Gastrocnemius medialis (tissue), 4 donors: Measurements from ENCODE around the gene DDX10. TPM values are rescaled to one million over a fixed set of nuclear protein-coding genes. Genes with fewer than 3 reads are reported as not detected.
"Not testable (repeated sequence)": the region's sequence is repeated elsewhere in the genome, so short reads cannot be mapped to it uniquely, and the experiment has no call there.

Experiments used
- ATAC-seq, 2 donors: fragments of 150-250 bp; one replicate each; pipeline ENCODE4 v1.9.1; 2016
- DNase-seq, 2 donors: peaks; one replicate each; pipeline ENCODE4 v3.0.0-alpha.2; 2019
- H3K27ac ChIP-seq, 4 donors: fragments of 200-600 bp; sonication (generic); 1 replicate in 1 of 4; 2 replicates in 3 of 4; pipeline ENCODE4 v1.5.1; 2016 to 2018; ENCODE audit warnings: mild to moderate bottlenecking in 2 of 4, moderate library complexity in 1 of 4
- H3K27me3 ChIP-seq, 3 donors: fragments of 200-600 bp; sonication (generic) in 2 of 3; 1 replicate in 1 of 3; 2 replicates in 2 of 3; pipeline versions ENCODE4 v1.5.1 to v1.6.0; 2016 to 2019; ENCODE audit warnings: mild to moderate bottlenecking in 1 of 3, moderate library complexity in 1 of 3
- H3K36me3 ChIP-seq, 2 donors: fragments of 200-600 bp; sonication (generic) in 1 of 2; one replicate each; pipeline ENCODE4 v1.5.1; 2017 to 2018
- H3K4me1 ChIP-seq, 2 donors: fragments of 200-600 bp; sonication (generic) in 1 of 2; one replicate each; pipeline ENCODE4 v1.5.1; 2016 to 2017; ENCODE audit warnings: mild to moderate bottlenecking in 2 of 2
- H3K4me3 ChIP-seq, 4 donors: fragments of 200-600 bp; sonication (generic) in 3 of 4; 1 replicate in 1 of 4; 2 replicates in 3 of 4; pipeline ENCODE4 v1.5.1; 2016 to 2019; ENCODE audit warnings: mild to moderate bottlenecking in 2 of 4
- H3K9me3 ChIP-seq, 3 donors: fragments of 200-600 bp; sonication (generic) in 2 of 3; 1 replicate in 1 of 3; 2 replicates in 2 of 3; pipeline ENCODE4 v1.5.1; 2016 to 2019
- CTCF ChIP-seq, 5 experiments: fragments of 450-650 bp in 3 of 5; fragments of 200-600 bp in 2 of 5; sonication (generic) in 2 of 5; IDR thresholded peaks in 4 of 5; conservative IDR thresholded peaks in 1 of 5; 1 replicate in 4 of 5; 2 replicates in 1 of 5; pipeline ENCODE4 v1.5.1; 2016 to 2019; ENCODE audit warnings: antibody characterized with exemption in 5 of 5, mild to moderate bottlenecking in 3 of 5, moderate library complexity in 3 of 5
- POLR2A ChIP-seq, 2 donors: fragments of 450-650 bp; IDR thresholded peaks; one replicate each; pipeline ENCODE4 v1.6.1; 2017; ENCODE audit warnings: antibody characterized with exemption in 2 of 2, mild to moderate bottlenecking in 2 of 2, moderate library complexity in 2 of 2
- in situ Hi-C, 4 donors: fragments of 200-750 bp; cut with MboI; loops; one replicate each; pipeline versions ENCODE4 v1.15.0 to v1.8.0; 2017; ENCODE audit warnings: low sequenced_read_pairs in 4 of 4
- intact Hi-C: fragments of 100-400 bp; cut with DNase I; formaldehyde crosslinking; loops from one replicate; pipeline ENCODE4 v1.15.1; 2023; ENCODE audit warnings: low total_unique reads
- total RNA-seq, 4 donors: library from RNA; depleted of rRNA; stranded (reverse); fragments of >200 nt; gene quantifications; one replicate each; pipeline versions ENCODE4 v1.1.0 to v1.2.3, GENCODE V29; 2016

Gene DDX10
- total RNA-seq, 4 donors from 2014 or later = 5.0 to 15.0 (median 10.5) TPM

- intact Hi-C loops = no loop called here
- Histone ChIP-seq H3K27ac (no peak overlapping the region), H3K9me3 (no peaks in the 10 kb centered on the region), H3K27me3 (no peaks in the 10 kb centered on the region), H3K36me3 (no peaks in the 10 kb centered on the region), H3K4me3 (no peak overlapping the region), H3K4me1 (peaks cover 0 to 9% of the 10 kb centered on the region in 2 donors)
- ATAC-seq (no peak), DNase-seq (no peak)
- in situ Hi-C loops = no loop called here
- TF ChIP-seq CTCF (IDR thresholded peaks at IDR 0.05 in 4 of 5, conservative IDR thresholded peaks at IDR 0.05 in 1 of 5) (no peak), POLR2A (IDR thresholded peaks at IDR 0.05) (no peak)
These were observed 67.5 kb downstream of the DDX10 start for GRCh38 chr11:108732395-108732794.

DNA sequence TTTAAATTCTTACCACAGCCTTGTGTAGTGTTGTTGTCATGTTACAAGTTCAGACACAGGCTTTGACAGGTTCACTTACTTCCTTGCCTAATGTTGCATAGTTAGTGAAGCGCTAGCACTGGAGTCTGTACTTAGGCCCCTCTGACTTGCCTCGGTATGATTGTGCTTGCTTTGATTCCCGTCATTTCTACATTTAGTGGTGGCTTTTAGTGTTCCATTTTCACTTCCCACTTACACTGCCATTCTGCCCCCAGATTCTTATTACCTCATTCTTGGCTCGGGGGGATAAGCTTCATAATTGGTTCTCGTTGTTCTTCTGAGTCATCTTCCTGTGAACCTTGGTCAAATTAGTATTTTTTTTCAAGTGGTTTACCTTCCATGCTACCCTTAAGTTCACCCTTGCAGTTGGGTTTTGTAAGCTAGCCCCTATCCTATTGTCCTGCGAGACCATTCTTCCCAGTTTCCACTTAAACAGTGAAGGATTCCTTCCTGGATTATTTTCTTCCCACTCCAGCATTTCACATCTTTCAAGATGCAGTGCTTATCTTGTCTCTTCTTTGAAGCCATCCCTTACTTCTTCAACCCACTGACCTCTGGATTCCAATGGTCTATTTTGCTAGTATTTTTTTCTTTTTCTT lies 68.7 kb downstream of the DDX10 start:
- no peaks in the 10 kb centered on the region for H3K9me3 ChIP-seq
- in situ Hi-C loops = no loop called here
- intact Hi-C loops = no loop called here
- DNase-seq (no peak), ATAC-seq (no peak)
- H3K27ac ChIP-seq = no peak overlapping the region
- TF ChIP-seq POLR2A (IDR thresholded peaks at IDR 0.05) (no peak), CTCF (IDR thresholded peaks at IDR 0.05 in 4 of 5, conservative IDR thresholded peaks at IDR 0.05 in 1 of 5) (no peak)
- H3K4me1 ChIP-seq = peaks cover 0 to 9% of the 10 kb centered on the region in 2 donors
- H3K27me3 ChIP-seq = no peaks in the 10 kb centered on the region
- no peaks in the 10 kb centered on the region for H3K36me3 ChIP-seq
- H3K4me3 ChIP-seq = no peak overlapping the region

GRCh38 chr11:108734283-108734682 lies 69.4 kb downstream of the DDX10 start:
- no peak for DNase-seq

DNA sequence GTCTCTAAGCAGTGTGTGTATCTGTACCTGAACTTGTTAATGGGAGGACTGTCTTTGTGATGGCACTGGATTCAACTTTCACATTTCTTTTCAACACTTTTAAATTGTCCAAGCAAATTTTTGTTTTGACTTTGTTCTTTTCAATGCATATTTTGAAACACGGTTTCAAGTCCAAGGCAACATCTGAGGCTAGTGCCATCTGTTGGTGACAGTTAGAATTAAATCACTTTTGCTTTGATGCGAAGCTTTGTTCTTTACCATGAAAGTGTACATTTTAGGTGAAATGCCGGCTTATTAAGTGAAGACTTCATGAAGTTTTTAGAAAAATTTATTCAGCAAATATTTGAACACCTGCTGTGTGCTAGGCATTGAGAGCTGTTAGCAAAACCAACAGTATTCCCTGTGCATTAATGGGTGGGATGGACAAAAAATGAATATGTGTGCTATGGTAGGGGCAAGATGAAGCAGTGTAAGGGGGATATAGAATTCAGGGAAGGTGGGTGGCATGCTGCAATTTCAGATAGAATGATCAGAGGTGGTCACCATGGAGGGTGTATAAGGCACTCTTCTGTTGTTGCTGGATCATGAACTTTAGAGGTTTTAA lies 70.2 kb downstream of the DDX10 start:
- Histone ChIP-seq H3K4me3 (no peak overlapping the region), H3K36me3 (no peaks in the 10 kb centered on the region), H3K4me1 (peaks cover 0 to 9% of the 10 kb centered on the region in 2 donors), H3K9me3 (no peaks in the 10 kb centered on the region), H3K27ac (no peak overlapping the region), H3K27me3 (no peaks in the 10 kb centered on the region)
- peak in 2 of 5 experiments; percentile 13 to 39 for TF ChIP-seq CTCF (IDR thresholded peaks at IDR 0.05 in 4 of 5, conservative IDR thresholded peaks at IDR 0.05 in 1 of 5)
- no peak for TF ChIP-seq POLR2A (IDR thresholded peaks at IDR 0.05)
- DNase-seq (no peak), ATAC-seq (no peak)
- intact Hi-C loops = no loop called here
- in situ Hi-C loops = no loop called here

More at GRCh38 chr11:108734283-108734682, 69.4 kb downstream of the DDX10 start:
- ATAC-seq = no peak
- H3K9me3 ChIP-seq = no peaks in the 10 kb centered on the region
- TF ChIP-seq POLR2A (IDR thresholded peaks at IDR 0.05) (no peak), CTCF (IDR thresholded peaks at IDR 0.05 in 4 of 5, conservative IDR thresholded peaks at IDR 0.05 in 1 of 5) (no peak)
- intact Hi-C loops (no loop called here), in situ Hi-C loops (no loop called here)
- H3K27me3 ChIP-seq = no peaks in the 10 kb centered on the region
- no peak overlapping the region for H3K4me3 ChIP-seq
- H3K27ac ChIP-seq = no peak overlapping the region
- H3K4me1 ChIP-seq = peaks cover 0 to 9% of the 10 kb centered on the region in 2 donors
- no peaks in the 10 kb centered on the region for H3K36me3 ChIP-seq

GRCh38 chr11:108740132-108740531 lies 75.3 kb downstream of the DDX10 start:
- H3K36me3 ChIP-seq, H3K9me3 ChIP-seq, H3K27me3 ChIP-seq, intact Hi-C loops, H3K4me3 ChIP-seq, H3K4me1 ChIP-seq, ATAC-seq, DNase-seq, in situ Hi-C loops, H3K27ac ChIP-seq: not testable (repeated sequence)
